Activated CD4-positive, alpha-beta T cell treated with anti-CD3 and anti-CD28 coated beads, Interleukin-2, amount 50 U/mL, for 48 hours (primary cell): Measurements from ENCODE around the gene ASIC2.
A peak's percentile ranks its signal among the peaks of the same experiment; 100 is the strongest.

Experiments used
- DNase-seq, 2 experiments: peaks; one replicate each; pipeline ENCODE4 v3.0.0-alpha.2; 2020

Gene ASIC2

DNA sequence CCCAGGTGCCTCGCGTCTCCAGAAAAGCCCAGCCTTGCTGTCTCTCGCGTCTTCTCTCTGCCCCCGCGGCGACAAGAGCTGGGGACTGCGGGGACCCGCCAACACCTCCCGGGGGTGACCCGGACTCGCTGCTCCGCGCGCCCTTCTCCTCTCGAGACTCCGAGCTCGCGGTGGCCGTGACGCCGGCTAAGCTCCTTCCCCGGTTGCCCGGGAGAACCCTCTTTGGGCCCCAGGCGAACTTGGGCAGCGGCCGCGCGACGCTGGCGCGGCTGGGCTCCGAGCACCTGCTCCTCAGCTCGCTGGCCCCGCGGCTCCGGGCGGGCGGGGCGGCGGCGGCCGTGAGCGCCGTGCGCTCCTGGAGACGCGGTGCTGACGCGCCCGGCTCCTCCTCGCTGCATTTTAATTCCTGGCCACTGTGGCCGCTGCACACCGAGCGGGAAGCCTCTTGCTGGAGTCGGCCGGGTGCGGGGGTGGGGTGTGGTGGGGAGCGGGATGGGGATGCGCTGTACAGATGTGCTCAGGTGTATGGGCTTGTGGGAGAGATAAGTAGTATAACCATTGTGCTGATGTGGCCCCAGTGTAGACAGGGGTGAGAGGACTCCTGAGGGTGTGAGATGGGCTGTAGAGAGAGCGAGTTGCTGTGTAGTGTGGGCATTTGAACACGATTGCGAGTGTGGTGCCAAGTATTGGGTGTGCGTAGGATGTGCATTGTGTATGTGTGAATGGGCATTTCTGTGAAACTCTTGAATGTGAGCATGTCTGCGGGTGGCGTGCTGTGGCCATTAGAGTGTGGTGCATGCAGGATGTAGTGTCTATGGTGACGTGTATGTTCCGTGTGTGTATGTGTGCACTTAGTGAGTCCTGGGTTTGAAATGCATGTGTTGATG is at the start of gene ASIC2:
ASIC2 (minus strand) TSS at position 315 of the 887 bp plus-strand sequence.
- no peak for DNase-seq

DNA sequence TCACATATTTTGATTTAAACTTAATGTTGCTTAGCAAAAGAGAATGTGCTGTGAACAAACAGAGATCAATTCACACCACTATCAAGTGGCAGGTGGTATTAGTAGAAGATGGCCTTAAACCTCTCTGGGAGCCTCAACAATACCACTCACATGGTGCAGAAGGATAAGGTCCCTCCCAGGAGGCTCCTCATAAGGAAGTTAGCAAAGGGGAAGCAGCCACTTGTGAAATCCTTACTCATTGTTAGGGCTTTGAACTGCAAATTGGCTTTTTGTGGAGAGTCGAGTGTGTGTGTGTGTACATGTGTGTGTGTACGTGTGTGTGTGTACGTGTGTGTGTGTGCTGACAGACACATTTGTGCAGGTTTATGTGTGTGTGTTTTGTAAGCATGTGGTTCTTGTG is 48.9 kb upstream of the ASIC2 start:
- DNase-seq = no peak

DNA sequence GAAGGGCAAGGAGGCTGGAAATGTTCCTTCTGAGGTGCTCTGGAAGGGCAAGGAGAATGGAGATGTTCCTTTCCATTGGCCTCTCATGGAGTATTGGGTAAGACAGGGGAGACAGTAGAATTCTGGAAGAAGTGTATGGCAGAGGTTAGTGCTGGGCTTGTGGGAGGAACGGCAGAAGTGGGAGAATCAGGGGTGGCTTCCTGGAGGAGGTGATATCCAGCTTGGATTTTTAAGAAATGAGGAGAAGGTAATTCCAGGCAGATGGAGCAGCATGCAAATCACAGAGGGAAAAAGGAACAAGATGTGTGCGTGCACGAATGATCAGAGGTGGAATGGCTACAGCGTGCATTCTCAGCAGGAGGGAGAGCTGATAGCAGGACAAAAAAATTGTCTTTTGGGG is 45.1 kb upstream of the ASIC2 start:
- DNase-seq = no peak

DNA sequence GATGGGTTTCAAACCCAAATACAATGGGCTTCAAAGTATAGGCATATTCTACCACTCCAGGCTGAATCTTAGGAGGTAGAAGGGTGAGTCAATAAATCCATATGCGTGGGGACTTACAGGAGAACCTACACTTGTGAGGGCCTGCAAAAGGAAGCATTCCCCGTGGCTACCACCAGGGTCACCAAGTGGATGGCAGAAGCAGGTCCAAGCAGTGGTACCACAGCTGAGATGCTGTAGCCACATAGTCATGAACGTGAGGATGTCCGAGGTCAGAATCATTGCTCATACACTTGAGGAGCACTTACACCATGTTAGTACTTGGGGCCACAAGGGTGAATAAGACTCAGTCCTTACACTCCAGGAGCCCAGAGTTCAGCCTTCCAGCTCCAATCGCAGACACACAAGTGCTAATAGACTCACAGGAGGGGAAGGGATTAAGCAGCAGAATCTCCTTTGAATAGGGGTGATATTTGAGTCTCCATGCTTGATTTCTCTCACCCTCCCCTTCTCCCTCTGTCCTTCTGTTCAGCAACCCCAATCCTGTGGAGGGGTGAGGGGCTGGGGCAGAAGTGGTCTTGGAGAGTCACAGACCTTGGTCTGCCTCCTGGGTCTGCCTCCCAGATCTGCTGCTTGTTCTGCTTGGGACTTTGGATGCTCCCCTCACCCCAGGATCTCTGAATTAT is 42.5 kb upstream of the ASIC2 start:
- DNase-seq = no peak

DNA sequence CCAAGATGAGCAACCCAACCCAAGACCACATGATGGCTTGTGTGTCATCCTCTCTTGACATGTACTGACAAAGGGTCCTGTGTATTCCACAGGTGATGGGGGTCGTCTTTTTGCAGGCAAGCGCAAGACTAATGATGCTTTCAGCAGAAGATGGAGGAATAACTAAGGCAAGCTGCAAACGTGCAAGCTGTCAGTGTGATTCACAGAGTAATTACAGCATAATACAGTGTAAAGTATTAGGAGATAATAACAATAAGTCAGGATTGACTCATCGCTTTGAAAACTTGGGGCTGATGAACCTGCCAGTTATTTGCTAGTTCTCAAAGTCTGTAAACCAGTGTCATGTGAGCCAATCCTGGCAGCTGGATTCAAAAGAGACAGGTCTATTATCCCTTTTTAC is 41.6 kb upstream of the ASIC2 start:
- no peak for DNase-seq

DNA sequence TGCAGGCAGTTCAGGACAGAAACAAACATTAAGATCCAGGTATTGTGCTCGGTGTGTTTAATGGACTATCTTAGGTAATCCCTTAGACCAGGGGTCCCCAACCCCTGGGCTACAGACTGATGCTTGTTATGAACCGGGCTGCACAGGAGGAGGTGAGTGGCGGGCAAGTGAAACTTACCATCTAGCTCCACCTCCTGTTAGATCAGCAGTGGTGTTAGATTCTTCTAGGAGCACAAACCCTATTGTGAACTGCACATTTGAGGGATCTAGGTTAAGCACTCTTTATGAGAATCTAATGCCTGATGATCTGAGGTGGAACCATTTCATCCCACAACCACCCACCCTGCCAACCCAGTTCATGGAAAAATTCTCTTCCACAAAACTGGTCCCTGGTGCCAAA is 37.8 kb upstream of the ASIC2 start:
- no peak for DNase-seq

DNA sequence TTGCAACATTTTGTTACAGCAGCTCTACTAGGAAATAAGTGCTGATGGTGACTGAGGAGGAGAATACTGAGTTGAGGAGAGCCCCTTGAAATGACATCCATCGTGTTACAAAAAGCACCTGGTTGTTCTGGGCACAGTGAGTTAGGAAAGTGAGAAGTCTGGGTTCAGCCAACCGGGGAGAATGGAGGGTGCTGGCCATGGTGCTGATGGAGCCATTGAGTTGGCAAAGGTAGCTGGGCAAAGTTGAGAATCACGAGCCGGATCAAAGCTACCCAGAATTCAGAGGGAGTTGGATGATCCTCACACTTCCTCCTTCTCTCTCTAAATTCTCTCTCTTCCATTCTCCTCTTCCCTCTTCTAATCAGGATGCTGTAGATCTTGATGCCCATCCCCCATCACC is 35.0 kb upstream of the ASIC2 start:
- no peak for DNase-seq

DNA sequence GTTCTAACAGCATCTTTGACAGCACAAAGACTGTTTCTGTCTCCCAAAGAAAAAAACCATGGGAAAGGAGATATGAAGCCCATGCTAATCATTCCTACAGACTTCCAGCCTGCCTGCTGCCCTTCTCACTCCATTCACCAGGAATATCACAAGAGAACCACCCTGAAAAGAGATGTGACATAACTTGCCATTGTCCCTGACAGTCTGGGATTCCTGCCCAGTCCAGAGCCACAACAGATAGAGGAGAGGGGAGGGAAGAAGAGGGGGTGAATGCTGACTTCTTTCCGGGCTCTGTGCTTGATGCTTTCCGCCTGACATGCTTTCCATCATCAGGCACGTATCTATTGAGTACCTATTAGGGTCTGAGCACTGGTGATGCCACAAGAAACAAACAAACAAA is 31.6 kb upstream of the ASIC2 start:
- DNase-seq = no peak

DNA sequence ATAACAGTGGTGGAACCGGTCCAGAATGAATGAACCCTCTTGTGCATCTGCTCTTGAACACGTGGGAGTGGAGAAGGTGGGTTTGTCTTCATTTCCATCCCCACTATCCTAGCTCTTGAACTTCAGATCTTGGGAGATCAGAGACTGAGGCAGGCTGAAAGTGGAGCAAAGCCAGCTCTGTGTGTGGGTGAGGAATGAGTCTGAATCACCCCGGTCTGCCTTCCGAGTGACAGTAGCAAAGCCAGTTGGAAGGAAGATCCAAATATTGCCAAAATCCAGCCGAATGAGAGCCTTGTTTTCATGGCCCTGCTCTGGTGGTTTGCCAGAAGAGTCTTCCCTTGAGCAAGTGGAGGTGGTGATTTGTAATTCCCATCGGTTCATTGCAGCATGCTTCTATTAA is 29.0 kb upstream of the ASIC2 start:
- no peak for DNase-seq

DNA sequence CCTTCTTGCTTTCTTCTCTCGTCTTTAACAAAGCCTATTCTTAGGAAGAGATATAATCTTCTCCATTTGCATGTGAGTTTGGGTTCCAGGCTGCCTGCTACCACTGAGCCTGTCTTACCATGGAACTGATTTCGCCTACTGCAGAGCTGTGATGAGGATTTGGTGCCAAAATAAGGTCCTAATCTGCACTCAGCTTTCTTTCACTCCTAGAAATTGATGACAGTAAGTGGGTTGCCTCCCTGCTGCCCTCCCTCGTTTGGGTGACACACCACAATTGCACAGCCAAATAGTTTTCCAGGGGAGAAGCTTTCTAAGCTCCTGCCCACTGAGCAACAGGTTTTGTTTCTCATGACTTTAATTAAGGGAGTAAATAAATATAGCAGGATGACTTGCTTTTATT is 25.1 kb upstream of the ASIC2 start:
- DNase-seq = no peak

DNA sequence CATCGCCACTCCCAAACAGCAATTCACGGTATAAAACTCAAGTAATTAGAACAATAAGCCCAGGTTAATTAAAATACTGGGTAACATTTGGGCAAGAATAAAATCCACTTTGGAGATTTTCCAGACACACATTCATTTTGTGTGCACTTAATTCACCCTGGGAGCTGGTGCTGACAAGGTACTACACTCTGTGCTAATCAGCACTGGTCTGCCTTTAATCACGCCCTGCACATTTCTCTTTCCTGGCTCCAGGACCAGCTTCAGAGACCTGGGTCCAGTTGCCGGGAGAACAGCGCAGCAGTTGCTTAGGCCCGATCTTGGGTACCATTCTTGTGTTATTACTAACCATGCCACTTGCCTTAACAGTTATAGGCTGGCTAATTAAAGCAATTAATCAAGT is 23.7 kb upstream of the ASIC2 start:
- DNase-seq = no peak

DNA sequence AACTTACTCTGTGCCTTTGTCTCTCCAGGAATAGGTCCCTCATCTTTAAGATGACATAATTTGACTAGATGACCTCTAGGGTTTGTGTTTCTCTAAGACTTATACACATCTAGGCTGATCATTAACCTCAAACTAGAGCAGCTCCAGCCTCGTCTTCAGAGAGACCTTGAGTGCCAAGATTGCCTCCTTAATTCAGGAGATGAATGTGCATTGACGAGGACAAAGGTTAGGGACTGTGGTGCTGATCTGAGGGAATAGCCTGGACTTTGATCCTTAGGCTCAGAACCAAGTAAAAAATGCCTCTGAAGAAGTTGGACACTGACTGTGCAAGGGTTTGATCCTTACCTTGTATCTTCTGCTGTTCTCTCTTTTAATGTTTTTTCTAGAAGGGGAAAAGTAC is 17.2 kb upstream of the ASIC2 start:
- DNase-seq = no peak

DNA sequence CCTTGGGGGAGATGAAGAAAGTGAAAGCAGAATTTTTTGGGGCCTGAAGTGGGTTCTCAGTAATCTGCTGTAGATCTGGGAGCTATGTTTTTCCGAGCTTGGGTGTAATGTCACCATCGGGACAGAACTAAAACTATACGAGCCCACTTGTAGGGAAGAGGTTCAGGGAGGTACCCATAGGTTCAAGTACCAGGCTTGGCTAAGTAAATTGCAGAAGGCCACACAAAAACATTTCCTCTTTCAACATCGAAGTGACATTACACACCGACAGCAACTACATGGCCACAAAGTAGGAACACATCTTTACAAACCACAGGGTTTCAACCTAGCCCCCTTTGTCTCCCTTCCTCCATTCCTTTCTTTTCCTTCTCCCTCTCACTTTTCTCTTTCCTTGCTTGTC is 10.2 kb upstream of the ASIC2 start:
- DNase-seq = no peak

DNA sequence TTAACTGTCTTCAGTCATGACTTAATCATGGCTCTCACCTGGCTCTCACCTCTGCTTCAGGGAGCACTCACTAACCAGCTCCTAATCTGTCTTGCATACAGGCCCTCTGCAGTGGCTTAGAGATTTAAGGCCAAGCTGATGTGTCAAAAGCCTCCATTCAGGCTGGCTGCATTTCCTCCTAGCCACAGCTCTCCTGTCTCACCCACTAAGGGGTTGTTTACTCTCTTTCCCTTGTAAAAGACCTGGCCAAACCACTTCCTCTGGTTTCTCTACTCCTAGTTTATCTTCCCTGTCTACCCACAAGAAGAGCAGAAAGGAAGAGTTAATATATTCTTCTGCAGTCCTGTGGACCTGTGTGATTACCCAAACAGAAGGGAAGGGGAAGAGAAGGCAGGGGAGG is 9.3 kb upstream of the ASIC2 start:
- no peak for DNase-seq

DNA sequence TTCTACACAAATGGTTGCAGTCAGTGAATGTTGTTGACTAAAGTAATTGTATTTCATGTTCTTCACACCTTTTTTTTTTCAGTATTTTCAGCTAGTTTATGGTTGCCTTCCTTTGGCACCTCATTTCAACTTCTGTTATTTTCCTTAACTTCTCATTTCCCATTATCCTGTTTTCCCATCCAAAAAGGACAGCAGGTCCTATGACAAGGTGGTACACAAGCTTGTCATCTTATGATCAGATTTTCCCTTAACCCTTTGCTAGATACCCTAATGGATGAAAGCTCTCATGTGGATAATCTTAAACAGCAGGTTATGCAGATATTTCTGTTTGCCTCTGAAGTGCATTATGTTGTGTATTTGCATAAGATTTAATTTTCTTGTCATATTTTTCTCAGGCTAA is 7.1 kb upstream of the ASIC2 start:
- no peak for DNase-seq

DNA sequence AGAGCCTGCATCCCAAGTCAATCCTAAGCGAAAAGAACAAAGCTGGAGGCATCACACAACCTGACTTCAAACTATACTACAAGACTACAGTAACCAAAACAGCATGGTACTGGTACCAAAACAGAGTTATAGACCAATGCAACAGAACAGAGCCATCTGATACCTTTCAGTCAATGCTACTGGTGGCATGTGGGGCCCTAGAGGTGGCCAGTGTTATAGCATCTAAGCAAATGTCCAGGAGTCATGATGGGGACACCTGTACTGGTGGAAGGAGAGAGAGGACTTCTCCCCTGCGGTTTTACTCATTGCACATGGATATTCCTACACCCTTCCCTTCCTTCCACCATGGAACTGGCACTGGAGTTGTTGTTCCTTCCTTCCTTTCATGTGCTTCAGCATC is 6.0 kb upstream of the ASIC2 start:
- DNase-seq = no peak

DNA sequence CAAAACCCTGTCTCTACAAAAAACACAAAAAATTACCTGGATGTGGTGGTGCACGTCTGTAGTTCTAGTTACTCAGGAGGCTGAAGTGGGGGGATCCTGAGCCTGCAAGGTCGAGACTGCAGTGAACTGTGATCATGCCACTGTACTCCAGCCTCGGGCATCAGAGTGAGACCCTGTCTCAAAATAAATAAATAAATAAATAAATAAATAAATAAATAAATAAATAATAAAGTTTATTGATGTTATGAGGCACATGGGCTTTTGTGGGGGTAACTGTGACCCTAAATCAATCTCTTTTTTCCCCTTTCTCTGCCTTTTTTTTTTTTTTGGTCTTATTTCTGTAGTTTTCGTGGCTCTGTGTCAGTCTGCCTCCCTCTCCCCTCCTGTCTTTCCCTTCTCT is 4.5 kb upstream of the ASIC2 start:
- no peak for DNase-seq

DNA sequence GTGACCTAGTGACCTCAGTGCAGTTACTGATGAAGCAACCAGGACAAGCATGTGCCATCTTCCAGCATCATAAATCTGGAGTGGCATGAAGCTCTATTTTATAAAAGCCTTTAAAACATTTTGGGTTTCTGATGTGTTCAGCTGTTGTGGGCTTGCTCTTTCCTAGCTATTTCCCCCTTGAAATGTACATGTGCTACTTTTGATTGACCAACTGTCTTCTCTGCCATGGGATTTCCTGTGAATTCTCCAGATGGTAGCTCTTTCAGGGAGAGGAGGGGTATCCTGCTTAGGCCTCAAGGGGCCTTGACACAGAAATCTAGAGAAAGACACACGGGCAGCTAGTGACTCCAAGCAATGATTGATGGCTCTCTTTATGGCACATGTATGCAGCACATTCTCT is 1.9 kb upstream of the ASIC2 start:
- no peak for DNase-seq

DNA sequence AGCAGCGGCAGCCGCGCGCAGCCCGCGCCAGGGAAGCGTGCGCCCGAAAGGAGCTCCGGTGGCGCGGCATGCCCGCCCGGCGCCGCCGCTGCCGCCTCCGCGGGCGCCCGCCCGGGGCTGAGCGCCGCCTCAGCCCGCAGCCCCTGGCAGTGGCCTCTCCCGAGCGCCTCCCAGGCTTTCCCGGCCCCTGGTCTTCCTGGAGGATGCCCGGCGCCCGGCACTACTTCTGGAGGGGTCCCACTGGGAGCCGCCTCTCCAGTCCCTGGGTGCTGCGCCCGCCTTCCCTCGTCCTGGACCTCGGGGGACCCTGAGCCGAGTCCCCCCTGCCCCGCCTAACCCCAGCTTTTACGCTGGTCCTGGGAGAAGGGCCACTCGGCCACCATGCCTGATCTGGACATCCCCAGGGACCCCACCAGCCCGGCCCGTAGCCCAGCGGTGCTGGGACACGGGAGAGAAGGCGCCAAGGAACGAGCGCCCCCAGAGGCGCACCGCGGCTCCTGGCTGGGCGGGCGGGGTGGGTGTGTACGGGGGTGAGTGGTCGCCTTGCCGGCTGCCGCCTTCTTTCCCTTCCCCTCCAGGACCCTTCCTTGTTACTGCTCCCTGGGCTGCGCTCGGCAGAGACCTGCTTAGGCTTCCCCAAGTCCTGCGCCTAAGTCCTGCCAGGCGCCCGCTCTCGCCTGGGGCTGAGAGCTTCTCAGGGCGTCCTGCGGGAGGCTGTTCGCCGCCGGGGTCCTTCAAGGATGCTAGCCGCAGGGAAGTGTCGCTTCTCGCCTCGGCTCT is 704 bp downstream of the ASIC2 start:
- peak in 1 of 2 experiments; percentile 2 for DNase-seq

DNA sequence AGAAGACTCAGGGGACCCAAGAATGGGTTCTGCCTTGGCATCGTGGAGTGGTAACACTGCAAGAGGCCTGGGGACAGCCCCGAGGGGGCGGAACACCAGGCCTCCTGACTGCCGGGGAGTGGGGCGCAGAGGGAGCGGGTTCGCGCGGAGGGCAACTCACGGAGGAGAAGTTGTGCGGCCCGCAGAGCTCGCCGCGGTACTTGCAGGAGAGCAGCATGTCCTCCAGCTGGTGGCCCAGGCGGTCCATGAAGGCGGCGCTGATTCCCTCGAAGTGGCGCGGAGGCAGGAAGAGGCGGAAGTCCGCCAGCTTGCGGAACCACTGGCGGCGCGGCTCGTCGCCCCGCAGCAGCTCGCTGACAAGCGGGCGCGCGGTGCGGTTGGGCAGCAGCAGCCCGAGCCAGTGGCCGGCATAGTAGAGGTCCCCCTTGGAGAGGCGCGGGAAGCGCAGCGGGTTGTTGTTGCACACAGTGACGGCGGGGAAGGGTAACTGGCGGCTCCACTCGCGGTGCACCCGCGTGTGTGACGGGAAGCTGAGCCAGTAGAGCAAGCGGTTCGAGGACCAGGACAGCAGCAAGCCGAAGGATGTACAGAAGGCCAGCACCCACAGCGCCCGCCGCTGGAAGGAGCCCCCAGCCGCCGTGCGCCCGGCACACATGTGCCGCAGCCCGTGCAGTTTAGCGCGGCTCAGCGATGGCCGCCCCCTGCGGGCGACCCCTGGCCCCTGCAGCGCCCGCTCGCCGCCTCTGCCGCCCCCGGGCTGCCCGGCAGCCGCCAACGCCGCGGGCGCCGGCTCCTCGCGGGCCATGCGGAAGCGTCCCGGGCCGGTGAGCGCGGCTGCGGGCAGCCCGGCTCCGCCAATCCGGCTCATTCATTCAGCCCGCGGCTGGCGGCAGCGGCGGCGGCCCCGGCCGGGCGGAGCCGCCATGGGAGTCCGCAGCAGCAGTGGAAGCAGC is 1.6 kb downstream of the ASIC2 start:
- peak in 1 of 2 experiments; percentile 0 for DNase-seq

DNA sequence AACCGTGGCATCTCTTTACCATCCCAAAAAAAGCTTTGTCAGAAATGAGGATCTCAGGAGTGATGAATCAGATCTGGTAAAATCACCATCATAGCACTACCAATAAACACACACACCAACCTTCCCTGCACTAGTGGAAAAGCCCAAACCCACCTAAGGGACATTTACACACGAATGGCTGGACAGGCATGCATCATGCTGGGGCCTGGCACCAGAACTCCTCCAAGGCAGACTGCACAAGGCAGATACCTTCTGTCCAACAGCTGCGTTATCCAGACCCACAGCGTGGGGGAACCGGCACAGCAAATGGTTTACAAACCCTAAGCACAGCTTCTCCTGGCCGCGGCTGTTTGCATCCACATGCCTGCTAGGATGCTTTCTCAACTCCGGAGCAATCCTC is 2.8 kb downstream of the ASIC2 start:
- no peak for DNase-seq

DNA sequence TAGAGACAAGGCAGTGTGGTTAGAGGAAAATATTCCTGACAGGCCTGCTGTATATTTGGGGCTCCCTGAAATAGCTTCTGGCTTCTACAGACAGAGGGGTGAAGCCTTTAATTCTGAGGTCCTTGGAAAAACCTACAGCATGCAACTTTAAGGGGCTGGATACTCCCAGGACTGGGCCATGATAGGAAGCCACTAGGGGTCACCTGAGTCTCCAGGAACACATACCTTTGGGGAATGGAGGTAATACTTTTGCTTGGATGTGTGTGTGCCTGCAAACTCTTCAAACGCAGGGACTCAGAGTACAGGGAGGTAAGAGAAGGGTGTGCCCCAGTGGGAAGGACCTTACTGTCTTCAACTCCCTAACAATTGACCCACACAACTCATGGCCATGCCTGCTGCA is 4.1 kb downstream of the ASIC2 start:
- DNase-seq = no peak
